HEK293 (cell line): ENCODE measurements around the gene KRTAP5-7.

ENCODE experiments used
- CTCF ChIA-PET: fragments of 350-600 bp; formaldehyde crosslinking; extraction: SDS; loops from one replicate; lab custom pipeline; 2021; ENCODE audit warnings: antibody characterized with exemption; lab: Yijun Ruan, JAX
- POLR2A ChIA-PET: fragments of 300-600 bp; formaldehyde crosslinking; extraction: SDS; loops from one replicate; lab custom pipeline; 2020; ENCODE audit warnings: antibody characterized with exemption, inconsistent platforms; lab: Yijun Ruan, JAX
- H3K27ac ChIP-seq: fragments of 200-500 bp; sonication (Bioruptor generic); 2 replicates; pipeline ENCODE4 v1.5.1; 2014; ENCODE audit warnings: low read depth, low read length, control low read depth, inconsistent platforms; ENCODE audit errors: extremely low read depth
- H3K36me3 ChIP-seq, 2 experiments: fragments of 200-500 bp in 1 of 2; sonication (Bioruptor generic) in 1 of 2; 1 replicate in 1 of 2; 2 replicates in 1 of 2; pipeline ENCODE4 v1.5.1; 2014 to 2017; ENCODE audit warnings: inconsistent platforms in 2 of 2, low read length in 2 of 2; ENCODE audit not compliant: control insufficient read depth in 2 of 2, insufficient read depth in 1 of 2
- H3K4me1 ChIP-seq: fragments of 200-500 bp; sonication (Bioruptor generic); 2 replicates; pipeline ENCODE4 v1.5.1; 2014; ENCODE audit warnings: mild to moderate bottlenecking, low read length, inconsistent platforms; ENCODE audit not compliant: control insufficient read depth, insufficient read depth
- H3K4me3 ChIP-seq: 2 replicates; pipeline ENCODE4 v1.5.1; 2011; ENCODE audit warnings: low read depth, mild to moderate bottlenecking, control low read depth, low read length, moderate library complexity
- H3K9me3 ChIP-seq: fragments of 200-500 bp; sonication (Bioruptor generic); 2 replicates; pipeline ENCODE4 v1.5.1; 2014; ENCODE audit warnings: low read depth, low read length, inconsistent platforms; ENCODE audit not compliant: control insufficient read depth, insufficient read depth
- EGR2 ChIP-seq: fragments of 450-650 bp; formaldehyde crosslinking; IDR thresholded peaks from 2 replicates; pipeline ENCODE4 v1.5.1; 2016; ENCODE audit warnings: low read depth, missing biosample characterization, missing genetic modification characterization
- MYNN ChIP-seq: fragments of 450-650 bp; formaldehyde crosslinking; IDR thresholded peaks from 2 replicates; pipeline ENCODE4 v1.5.1; 2016; ENCODE audit warnings: missing biosample characterization, missing genetic modification characterization, borderline replicate concordance
- SCRT2 ChIP-seq: fragments of 450-650 bp; formaldehyde crosslinking; IDR thresholded peaks from 2 replicates; pipeline ENCODE4 v1.5.1; 2016; ENCODE audit warnings: missing biosample characterization, missing genetic modification characterization
- SETDB1 ChIP-seq: IDR thresholded peaks from one replicate; pipeline ENCODE4 v1.6.1; 2017; ENCODE audit warnings: mild to moderate bottlenecking, low read length, moderate library complexity, mixed read lengths; ENCODE audit not compliant: insufficient read length
- TCF7L2 ChIP-seq: IDR thresholded peaks from 2 replicates; pipeline ENCODE4 v1.6.1; 2011; ENCODE audit warnings: low read depth, mild to moderate bottlenecking, inconsistent platforms, low read length, moderate library complexity, borderline replicate concordance
- YY1 ChIP-seq: fragments of 450-650 bp; formaldehyde crosslinking; IDR thresholded peaks from 2 replicates; pipeline ENCODE4 v1.5.1; 2018; ENCODE audit warnings: missing biosample characterization, missing genetic modification characterization
- ZBTB49 ChIP-seq: fragments of 450-650 bp; formaldehyde crosslinking; IDR thresholded peaks from 2 replicates; pipeline ENCODE4 v1.5.1; 2016; ENCODE audit warnings: missing biosample characterization, missing genetic modification characterization, low read depth
- ZNF10 ChIP-seq: fragments of 450-650 bp; formaldehyde crosslinking; IDR thresholded peaks from 2 replicates; pipeline ENCODE4 v1.5.1; 2017; ENCODE audit warnings: missing biosample characterization, missing genetic modification characterization
- ZNF155 ChIP-seq: fragments of 450-650 bp; formaldehyde crosslinking; IDR thresholded peaks from 2 replicates; pipeline ENCODE4 v1.5.1; 2016; ENCODE audit warnings: missing biosample characterization, missing genetic modification characterization
- ZNF16 ChIP-seq: fragments of 450-650 bp; formaldehyde crosslinking; IDR thresholded peaks from 2 replicates; pipeline ENCODE4 v1.5.1; 2016; ENCODE audit warnings: low read depth, missing biosample characterization, missing genetic modification characterization
- ZNF175 ChIP-seq: fragments of 450-650 bp; formaldehyde crosslinking; IDR thresholded peaks from 2 replicates; pipeline ENCODE4 v1.5.1; 2016; ENCODE audit warnings: missing biosample characterization, missing genetic modification characterization
- ZNF223 ChIP-seq: fragments of 450-650 bp; formaldehyde crosslinking; IDR thresholded peaks from 2 replicates; pipeline ENCODE4 v1.5.1; 2016; ENCODE audit warnings: missing biosample characterization, missing genetic modification characterization
- ZNF280C ChIP-seq: fragments of 450-650 bp; formaldehyde crosslinking; IDR thresholded peaks from 2 replicates; pipeline ENCODE4 v1.5.1; 2016; ENCODE audit warnings: missing biosample characterization, missing genetic modification characterization
- ZNF324 ChIP-seq: fragments of 450-650 bp; formaldehyde crosslinking; IDR thresholded peaks from 2 replicates; pipeline ENCODE4 v1.5.1; 2016; ENCODE audit warnings: missing biosample characterization, missing genetic modification characterization
- ZNF513 ChIP-seq: fragments of 450-650 bp; IDR thresholded peaks from 2 replicates; pipeline ENCODE4 v1.5.1; 2018; ENCODE audit warnings: missing biosample characterization, missing genetic modification characterization
- ZNF600 ChIP-seq: fragments of 450-650 bp; formaldehyde crosslinking; IDR thresholded peaks from 2 replicates; pipeline ENCODE4 v1.5.1; 2016; ENCODE audit warnings: missing biosample characterization, missing genetic modification characterization
- ZNF776 ChIP-seq: fragments of 450-650 bp; formaldehyde crosslinking; IDR thresholded peaks from 2 replicates; pipeline ENCODE4 v1.5.0; 2017; ENCODE audit warnings: missing biosample characterization, missing genetic modification characterization, borderline replicate concordance
- ZNF837 ChIP-seq: fragments of 450-650 bp; formaldehyde crosslinking; IDR thresholded peaks from 2 replicates; pipeline ENCODE4 v1.5.1; 2016; ENCODE audit warnings: missing biosample characterization, missing genetic modification characterization

The KRTAP5-7 gene

GRCh38 chr11:71488681-71489270 lies 38.3 kb upstream of the KRTAP5-7 start:
- H3K9me3 ChIP-seq: no peaks in the 10 kb centered on the region
- no peak overlapping the region for H3K4me3 ChIP-seq
- no peak overlapping the region for H3K27ac ChIP-seq
- peaks cover 4 to 59% of the 10 kb centered on the region in 2 experiments; a peak in 2 of 3 replicates for H3K36me3 ChIP-seq
- ChIA-PET CTCF (interaction anchor here (0.7 kb wide), 1 partner anchor 101 kb away, joined by 5 read pairs; no protein-coding TSS in a partner anchor), POLR2A (no interaction called here)
- no peaks in the 10 kb centered on the region for H3K4me1 ChIP-seq
- peak; percentile 37; the same call in 1 of the 2 replicates for TF ChIP-seq SCRT2 (tag by site-specific recombination)
- TF ChIP-seq ZNF600 (tag by site-specific recombination): no peak

GRCh38 chr11:71489311-71490043 lies 37.6 kb upstream of the KRTAP5-7 start:
- no peak overlapping the region for H3K27ac ChIP-seq
- TF ChIP-seq ZNF16 (tag by site-specific recombination): no peak
- no peak for TF ChIP-seq ZNF155 (tag by site-specific recombination)
- no peak for TF ChIP-seq TCF7L2
- no peak for TF ChIP-seq ZBTB49 (tag by site-specific recombination)
- TF ChIP-seq YY1 (tag by site-specific recombination): no peak
- no peak for TF ChIP-seq SETDB1
- TF ChIP-seq ZNF513 (tag by site-specific recombination): no peak
- TF ChIP-seq ZNF10 (tag by site-specific recombination): no peak
- TF ChIP-seq ZNF776 (tag by site-specific recombination): no peak
- TF ChIP-seq MYNN: no peak
- TF ChIP-seq ZNF324 (tag by site-specific recombination): no peak
- no peak for TF ChIP-seq EGR2 (tag by site-specific recombination)
- TF ChIP-seq ZNF223 (tag by site-specific recombination): no peak
- TF ChIP-seq ZNF837 (tag by site-specific recombination): no peak
- TF ChIP-seq ZNF280C: no peak
- TF ChIP-seq ZNF175: no peak
- TF ChIP-seq, all 188 proteins: peak for 0
- H3K36me3 ChIP-seq: peaks cover 4 to 57% of the 10 kb centered on the region in 2 experiments; a peak in 2 of 3 replicates
- H3K9me3 ChIP-seq: no peaks in the 10 kb centered on the region
- ChIA-PET CTCF (no interaction called here), POLR2A (no interaction called here)
- no peaks in the 10 kb centered on the region for H3K4me1 ChIP-seq
- H3K4me3 ChIP-seq: no peak overlapping the region
